Measurements from ENCODE around the gene SLC22A23.

- TF ChIP-seq CTCF (IDR thresholded peaks at IDR 0.05) (no peak), EZH2 (IDR thresholded peaks at IDR 0.05; ENCODE audit: borderline replicate concordance, insufficient read depth, low read depth, low read length, poor library complexity, severe bottlenecking) (no peak)
These were observed 149.4 kb downstream of the SLC22A23 start for GRCh38 chr6:3307436-3307835.
